BE2C (cell line): ENCODE results near the gene TUBB4B.

Experiments
- DNase-seq: peaks from one replicate; pipeline ENCODE4 v3.0.0-alpha.2; 2020
- H3K27me3 ChIP-seq: fragments of 250-450 bp; sonication (Bioruptor Pico); 2 replicates; pipeline ENCODE4 v1.5.1; 2020; ENCODE audit warnings: mild to moderate bottlenecking
- H3K36me3 ChIP-seq: fragments of 250-450 bp; sonication (Bioruptor Pico); 2 replicates; pipeline ENCODE4 v1.5.1; 2020; ENCODE audit warnings: mild to moderate bottlenecking
- H3K4me1 ChIP-seq: fragments of 250-450 bp; sonication (Bioruptor Pico); 2 replicates; pipeline ENCODE4 v1.5.1; 2020
- H3K4me3 ChIP-seq: 2 replicates; pipeline ENCODE4 v1.5.1; 2011; ENCODE audit warnings: low read depth, low read length
- H3K9me3 ChIP-seq: fragments of 250-450 bp; sonication (Bioruptor Pico); 2 replicates; pipeline ENCODE4 v1.5.1; 2020
- CTCF ChIP-seq: IDR thresholded peaks from 2 replicates; pipeline ENCODE4 v1.5.1; 2012; ENCODE audit warnings: mild to moderate bottlenecking, low read depth, low read length

TUBB4B gene

GRCh38 chr9:137200311-137201204 is 40.5 kb upstream of the TUBB4B start, which contains the start of gene TPRN:
TPRN (minus strand) TSS chr9:137200741; CDS start chr9:137200711, 30 bp downstream.
- no peak for TF ChIP-seq CTCF
- no peaks in the 10 kb centered on the region for H3K9me3 ChIP-seq
- H3K4me1 ChIP-seq = peaks cover 9% of the 10 kb centered on the region
- peak within 1 kb of the TSS; percentile 74 for H3K4me3 ChIP-seq
- peak; percentile 100 for DNase-seq
- no peaks in the 10 kb centered on the region for H3K27me3 ChIP-seq
- H3K36me3 ChIP-seq = no peaks in the 10 kb centered on the region; the same call in 1 of the 2 replicates

- H3K4me1 ChIP-seq = peaks cover 9% of the 10 kb centered on the region
- H3K27me3 ChIP-seq = no peaks in the 10 kb centered on the region
- H3K4me3 ChIP-seq = peak overlapping the region; percentile 74
- no peak for TF ChIP-seq CTCF
- DNase-seq = no peak
- no peaks in the 10 kb centered on the region for H3K36me3 ChIP-seq
- H3K9me3 ChIP-seq = no peaks in the 10 kb centered on the region
These were observed 39.8 kb upstream of the TUBB4B start for GRCh38 chr9:137201205-137201868.

GRCh38 chr9:137202966-137203365 is 38.1 kb upstream of the TUBB4B start:
- DNase-seq = peak; percentile 80
- H3K36me3 ChIP-seq = no peaks in the 10 kb centered on the region

GRCh38 chr9:137204731-137205125 is 36.4 kb upstream of the TUBB4B start:
- H3K4me1 ChIP-seq = peaks cover 6% of the 10 kb centered on the region
- H3K36me3 ChIP-seq = no peaks in the 10 kb centered on the region
- H3K4me3 ChIP-seq = peak overlapping the region; percentile 98
- no peaks in the 10 kb centered on the region for H3K27me3 ChIP-seq
- TF ChIP-seq CTCF = no peak
- DNase-seq = no peak
- H3K9me3 ChIP-seq = no peaks in the 10 kb centered on the region

More at GRCh38 chr9:137202966-137203365, 38.1 kb upstream of the TUBB4B start:
- H3K9me3 ChIP-seq = no peaks in the 10 kb centered on the region
- H3K4me3 ChIP-seq = no peak overlapping the region
- TF ChIP-seq CTCF = no peak
- H3K4me1 ChIP-seq = peaks cover 9% of the 10 kb centered on the region
- no peaks in the 10 kb centered on the region for H3K27me3 ChIP-seq

- H3K9me3 ChIP-seq = no peaks in the 10 kb centered on the region
- H3K4me1 ChIP-seq = peaks cover 6% of the 10 kb centered on the region
- DNase-seq = peak; percentile 94
- no peaks in the 10 kb centered on the region for H3K27me3 ChIP-seq
- TF ChIP-seq CTCF = no peak
- peak within 1 kb of the TSS; percentile 98 for H3K4me3 ChIP-seq
- H3K36me3 ChIP-seq = no peaks in the 10 kb centered on the region
These were observed 35.7 kb upstream of the TUBB4B start, which contains the start of the genes NDOR1 and TMEM203 for GRCh38 chr9:137205126-137206069. NDOR1 (plus strand) TSS chr9:137205700; CDS start chr9:137205778, 78 bp downstream. TMEM203 (minus strand) TSS chr9:137205648; CDS start chr9:137205414, 234 bp downstream.
